ENCODE data around the gene NMS. TPM values are rescaled to one million over a fixed set of nuclear protein-coding genes. Genes with fewer than 3 reads are reported as not detected.
A peak's percentile ranks its signal among the peaks of the same experiment; 100 is the strongest.

NMS gene
- total RNA-seq = 1 to 10 TPM in 1 of 8 experiments, not detected in 7; 1.1 TPM

GRCh38 chr2:100470182-100470581 lies at the start of gene NMS:
Gene NMS, plus strand, starts transcription at chr2:100470482. Its CDS starts 7 bp downstream, at chr2:100470489.
- no peak for ATAC-seq (replicated peaks in 6 of 8)
- H3K4me3 ChIP-seq = no peak within 1 kb of the TSS
- in situ Hi-C loops (cut with MboI; ENCODE audit: low pct_unique_long_range_greater_than_20kb in 2 of 9, low sequenced_read_pairs in 9 of 9, unreplicated experiment in 9 of 9) = no loop called here
- no peak within 1 kb of the TSS for H3K27ac ChIP-seq
- 19 to 78% (median 66%) methylated on average over 1 to 7 of the region's 7 CpGs; no CpG with 5 or more reads in 2 of the 10 experiments for WGBS, 10 experiments
- no peaks in the 10 kb centered on the region for H3K4me1 ChIP-seq (replicated peaks in 1 of 2)

- no peak overlapping the region for H3K27ac ChIP-seq
- H3K4me3 ChIP-seq = no peak overlapping the region
- 0 to 96% (median 87%) methylated on average over 1 to 4 of the region's 4 CpGs; no CpG with 5 or more reads in 2 of the 10 experiments for WGBS, 10 experiments
- in situ Hi-C loops (cut with MboI; ENCODE audit: low pct_unique_long_range_greater_than_20kb in 2 of 9, low sequenced_read_pairs in 9 of 9, unreplicated experiment in 9 of 9) = no loop called here
- peak; percentile 36 to 89 (median 60) for ATAC-seq (replicated peaks in 6 of 8)
- no peaks in the 10 kb centered on the region for H3K4me1 ChIP-seq (replicated peaks in 1 of 2)
These were observed 47.8 kb upstream of the NMS start for GRCh38 chr2:100422320-100423055.

GRCh38 chr2:100423631-100424030 lies 46.7 kb upstream of the NMS start:
- ATAC-seq (replicated peaks in 6 of 8) = no peak
- in situ Hi-C loops (cut with MboI; ENCODE audit: low pct_unique_long_range_greater_than_20kb in 2 of 9, low sequenced_read_pairs in 9 of 9, unreplicated experiment in 9 of 9) = no loop called here
- no peak overlapping the region for H3K4me3 ChIP-seq
- 0 to 100% (median 60%) methylated on average over 1 of the region's 1 CpG; no CpG with 5 or more reads in 7 of the 10 experiments for WGBS, 10 experiments
- H3K27ac ChIP-seq = no peak overlapping the region
- H3K4me1 ChIP-seq (replicated peaks in 1 of 2) = no peaks in the 10 kb centered on the region

- H3K4me3 ChIP-seq = no peak overlapping the region
- no peak overlapping the region for H3K27ac ChIP-seq
- in situ Hi-C loops (cut with MboI; ENCODE audit: low pct_unique_long_range_greater_than_20kb in 2 of 9, low sequenced_read_pairs in 9 of 9, unreplicated experiment in 9 of 9) = no loop called here
- no peak for ATAC-seq (replicated peaks in 6 of 8)
- H3K4me1 ChIP-seq (replicated peaks in 1 of 2) = no peaks in the 10 kb centered on the region
- WGBS, 10 experiments = 40 to 100% (median 64%) methylated on average over 1 to 3 of the region's 4 CpGs
These were observed 45.9 kb upstream of the NMS start for GRCh38 chr2:100424277-100424875.

GRCh38 chr2:100425107-100425506 lies 45.2 kb upstream of the NMS start:
- ATAC-seq (replicated peaks in 6 of 8) = no peak
- no peak overlapping the region for H3K27ac ChIP-seq
- H3K4me1 ChIP-seq (replicated peaks in 1 of 2) = no peaks in the 10 kb centered on the region
- WGBS, 10 experiments = 31 to 100% (median 88%) methylated on average over 1 to 4 of the region's 4 CpGs
- in situ Hi-C loops (cut with MboI; ENCODE audit: low pct_unique_long_range_greater_than_20kb in 2 of 9, low sequenced_read_pairs in 9 of 9, unreplicated experiment in 9 of 9) = no loop called here
- H3K4me3 ChIP-seq = no peak overlapping the region

GRCh38 chr2:100425573-100426383 lies 44.5 kb upstream of the NMS start:
- ATAC-seq (replicated peaks in 6 of 8) = no peak
- in situ Hi-C loops (cut with MboI; ENCODE audit: low pct_unique_long_range_greater_than_20kb in 2 of 9, low sequenced_read_pairs in 9 of 9, unreplicated experiment in 9 of 9) = no loop called here
- Histone ChIP-seq H3K27ac (no peak overlapping the region), H3K4me3 (no peak overlapping the region), H3K4me1 (replicated peaks in 1 of 2) (no peaks in the 10 kb centered on the region)
- 61 to 97% (median 89%) methylated on average over 5 to 15 of the region's 15 CpGs for WGBS, 10 experiments

GRCh38 chr2:100426384-100426720 lies 43.9 kb upstream of the NMS start:
- no peak overlapping the region for H3K27ac ChIP-seq
- no peaks in the 10 kb centered on the region for H3K4me1 ChIP-seq (replicated peaks in 1 of 2)
- no peak for ATAC-seq (replicated peaks in 6 of 8)
- in situ Hi-C loops (cut with MboI; ENCODE audit: low pct_unique_long_range_greater_than_20kb in 2 of 9, low sequenced_read_pairs in 9 of 9, unreplicated experiment in 9 of 9) = no loop called here
- 33 to 100% (median 80%) methylated on average over 1 to 8 of the region's 18 CpGs; no CpG with 5 or more reads in 1 of the 10 experiments for WGBS, 10 experiments
- no peak overlapping the region for H3K4me3 ChIP-seq

GRCh38 chr2:100427111-100427510 lies 43.2 kb upstream of the NMS start:
- H3K27ac ChIP-seq = no peak overlapping the region
- ATAC-seq (replicated peaks in 6 of 8) = no peak
- 40 to 100% (median 86%) methylated on average over 1 to 12 of the region's 12 CpGs; no CpG with 5 or more reads in 2 of the 10 experiments for WGBS, 10 experiments
- in situ Hi-C loops (cut with MboI; ENCODE audit: low pct_unique_long_range_greater_than_20kb in 2 of 9, low sequenced_read_pairs in 9 of 9, unreplicated experiment in 9 of 9) = no loop called here
- no peaks in the 10 kb centered on the region for H3K4me1 ChIP-seq (replicated peaks in 1 of 2)
- H3K4me3 ChIP-seq = no peak overlapping the region

GRCh38 chr2:100427627-100428258 lies 42.5 kb upstream of the NMS start:
- Histone ChIP-seq H3K4me1 (replicated peaks in 1 of 2) (no peaks in the 10 kb centered on the region), H3K27ac (no peak overlapping the region), H3K4me3 (no peak overlapping the region)
- in situ Hi-C loops (cut with MboI; ENCODE audit: low pct_unique_long_range_greater_than_20kb in 2 of 9, low sequenced_read_pairs in 9 of 9, unreplicated experiment in 9 of 9) = no loop called here
- peak in 7 of 8 experiments; percentile 37 to 88 (median 64) for ATAC-seq (replicated peaks in 6 of 8)
- WGBS, 10 experiments = 12 to 100% (median 58%) methylated on average over 1 to 10 of the region's 11 CpGs

GRCh38 chr2:100429726-100430125 lies 40.6 kb upstream of the NMS start:
- WGBS, 10 experiments = 14 to 100% (median 63%) methylated on average over 1 of the region's 1 CpG; no CpG with 5 or more reads in 1 of the 10 experiments
- Histone ChIP-seq H3K4me1 (replicated peaks in 1 of 2) (no peaks in the 10 kb centered on the region), H3K4me3 (no peak overlapping the region), H3K27ac (no peak overlapping the region)
- in situ Hi-C loops (cut with MboI; ENCODE audit: low pct_unique_long_range_greater_than_20kb in 2 of 9, low sequenced_read_pairs in 9 of 9, unreplicated experiment in 9 of 9) = no loop called here
- no peak for ATAC-seq (replicated peaks in 6 of 8)

- in situ Hi-C loops (cut with MboI; ENCODE audit: low pct_unique_long_range_greater_than_20kb in 2 of 9, low sequenced_read_pairs in 9 of 9, unreplicated experiment in 9 of 9) = no loop called here
- Histone ChIP-seq H3K4me1 (replicated peaks in 1 of 2) (no peaks in the 10 kb centered on the region), H3K27ac (no peak overlapping the region), H3K4me3 (no peak overlapping the region)
- ATAC-seq (replicated peaks in 6 of 8) = no peak
- WGBS, 10 experiments = 3 to 89% (median 67%) methylated on average over 2 to 8 of the region's 8 CpGs; no CpG with 5 or more reads in 1 of the 10 experiments
These were observed 32.5 kb upstream of the NMS start for GRCh38 chr2:100437751-100438150.

GRCh38 chr2:100446696-100447095 lies 23.6 kb upstream of the NMS start:
- Histone ChIP-seq H3K4me1 (replicated peaks in 1 of 2) (no peaks in the 10 kb centered on the region), H3K4me3 (no peak overlapping the region), H3K27ac (no peak overlapping the region)
- WGBS, 10 experiments = 0 to 100% (median 58%) methylated on average over 1 to 2 of the region's 2 CpGs; no CpG with 5 or more reads in 3 of the 10 experiments
- peak in 2 of 8 experiments; percentile 16 to 86 for ATAC-seq (replicated peaks in 6 of 8)
- in situ Hi-C loops (cut with MboI; ENCODE audit: low pct_unique_long_range_greater_than_20kb in 2 of 9, low sequenced_read_pairs in 9 of 9, unreplicated experiment in 9 of 9) = no loop called here

- in situ Hi-C loops (cut with MboI; ENCODE audit: low pct_unique_long_range_greater_than_20kb in 2 of 9, low sequenced_read_pairs in 9 of 9, unreplicated experiment in 9 of 9) = no loop called here
These were observed 19.2 kb upstream of the NMS start for GRCh38 chr2:100451092-100451491.

More at GRCh38 chr2:100451092-100451491, 19.2 kb upstream of the NMS start:
- WGBS, 10 experiments = 18 to 87% (median 57%) methylated on average over 2 to 5 of the region's 5 CpGs
- Histone ChIP-seq H3K27ac (no peak overlapping the region), H3K4me3 (no peak overlapping the region), H3K4me1 (replicated peaks in 1 of 2) (no peaks in the 10 kb centered on the region)
- no peak for ATAC-seq (replicated peaks in 6 of 8)

Measured in motor neuron (in vitro differentiated cells).